Colonic mucosa (tissue), 4 donors: ENCODE results near the gene M1AP. TPM values are rescaled to one million over a fixed set of nuclear protein-coding genes. Genes with fewer than 3 reads are reported as not detected.
"Not testable (repeated sequence)": the region's sequence is repeated elsewhere in the genome, so short reads cannot be mapped to it uniquely, and the experiment has no call there.

Experiments used
- DNase-seq: peaks from one replicate; pipeline ENCODE4 v3.0.0-alpha.2; 2020
- H3K27ac ChIP-seq: fragments of 200-600 bp; one replicate; pipeline ENCODE4 v1.8.0; 2021
- H3K27me3 ChIP-seq: fragments of 200-600 bp; one replicate; pipeline ENCODE4 v1.8.0; 2021
- H3K36me3 ChIP-seq: fragments of 200-600 bp; one replicate; pipeline ENCODE4 v1.8.0; 2021
- H3K4me1 ChIP-seq: fragments of 200-600 bp; one replicate; pipeline ENCODE4 v1.8.0; 2021; ENCODE audit warnings: mild to moderate bottlenecking
- H3K4me3 ChIP-seq: fragments of 200-600 bp; one replicate; pipeline ENCODE4 v1.8.0; 2021
- H3K9ac ChIP-seq, 2 donors: one replicate each; pipeline ENCODE4 v1.7.0; 2013; ENCODE audit warnings: control low read depth in 2 of 2, low read depth in 2 of 2, low read length in 2 of 2
- H3K9me3 ChIP-seq: fragments of 200-600 bp; one replicate; pipeline ENCODE4 v1.8.0; 2021
- CTCF ChIP-seq: fragments of 200-600 bp; IDR thresholded peaks from one replicate; pipeline ENCODE4 v1.8.0; 2022; ENCODE audit warnings: antibody characterized with exemption, mild to moderate bottlenecking
- intact Hi-C: fragments of 100-400 bp; cut with DNase I; formaldehyde crosslinking; loops from one replicate; pipeline ENCODE4 v1.14.1; 2022
- total RNA-seq, 2 donors: library from RNA; stranded (reverse); fragmentation: NEBNext Ultra II Directional in 1 of 2; extraction: Animal tissue kit (Norgen Biotek cat#: 25700) in 1 of 2; gene quantifications; one replicate each; pipeline ENCODE4 v1.2.1, GENCODE V29; 2021
- donor health status: healthy.
- donor health status: DM: no; HTN: no; CAD: no.
- donor health status: DM: no; HTN: no; CAD: no.

Gene M1AP
- total RNA-seq, 2 donors from 2014 or later = 0.35 TPM; not detected in 1

- no peak for TF ChIP-seq CTCF
Measured at GRCh38 chr2:74646201-74646600, 1.9 kb downstream of the M1AP start.

GRCh38 chr2:74645344-74645743, 2.8 kb downstream of the M1AP start:
- Histone ChIP-seq H3K4me3 (no peak overlapping the region), H3K9me3 (no peaks in the 10 kb centered on the region), H3K4me1 (no peaks in the 10 kb centered on the region), H3K27ac (no peak overlapping the region), H3K27me3 (no peaks in the 10 kb centered on the region), H3K9ac (no peak overlapping the region), H3K36me3 (no peaks in the 10 kb centered on the region)
- TF ChIP-seq CTCF = no peak
- intact Hi-C loops = no loop called here
- DNase-seq = no peak

More at GRCh38 chr2:74646201-74646600, 1.9 kb downstream of the M1AP start:
- Histone ChIP-seq H3K4me3 (no peak overlapping the region), H3K27me3 (no peaks in the 10 kb centered on the region), H3K9ac (no peak overlapping the region), H3K9me3 (no peaks in the 10 kb centered on the region), H3K4me1 (no peaks in the 10 kb centered on the region), H3K36me3 (no peaks in the 10 kb centered on the region), H3K27ac (no peak overlapping the region)
- intact Hi-C loops = no loop called here
- DNase-seq = no peak

- H3K4me3 ChIP-seq = no peak overlapping the region
- DNase-seq = no peak
- no peak for TF ChIP-seq CTCF
- no peaks in the 10 kb centered on the region for H3K9me3 ChIP-seq
- no peak overlapping the region for H3K27ac ChIP-seq
- no peaks in the 10 kb centered on the region for H3K27me3 ChIP-seq
- no peak overlapping the region for H3K9ac ChIP-seq
- intact Hi-C loops = no loop called here
- no peaks in the 10 kb centered on the region for H3K4me1 ChIP-seq
- H3K36me3 ChIP-seq = no peaks in the 10 kb centered on the region
Measured at GRCh38 chr2:74639550-74639949, 8.6 kb downstream of the M1AP start.

GRCh38 chr2:74632939-74633312, 15.2 kb downstream of the M1AP start:
- intact Hi-C loops = no loop called here
- no peaks in the 10 kb centered on the region for H3K4me1 ChIP-seq
- no peaks in the 10 kb centered on the region for H3K9me3 ChIP-seq
- TF ChIP-seq CTCF = no peak
- DNase-seq = no peak
- H3K36me3 ChIP-seq = no peaks in the 10 kb centered on the region
- no peak overlapping the region for H3K9ac ChIP-seq
- H3K27me3 ChIP-seq = no peaks in the 10 kb centered on the region
- H3K27ac ChIP-seq = no peak overlapping the region
- H3K4me3 ChIP-seq = no peak overlapping the region

GRCh38 chr2:74632209-74632938, 15.8 kb downstream of the M1AP start:
- H3K4me1 ChIP-seq = no peaks in the 10 kb centered on the region

GRCh38 chr2:74630454-74630853, 17.7 kb downstream of the M1AP start:
- H3K9ac ChIP-seq, intact Hi-C loops, H3K4me1 ChIP-seq, H3K27me3 ChIP-seq, H3K9me3 ChIP-seq, H3K36me3 ChIP-seq, H3K27ac ChIP-seq, H3K4me3 ChIP-seq, DNase-seq: not testable (repeated sequence)

More at GRCh38 chr2:74632209-74632938, 15.8 kb downstream of the M1AP start:
- DNase-seq = no peak
- no peak overlapping the region for H3K9ac ChIP-seq
- intact Hi-C loops = no loop called here
- no peak overlapping the region for H3K27ac ChIP-seq
- H3K4me3 ChIP-seq = no peak overlapping the region
- TF ChIP-seq CTCF = no peak
- no peaks in the 10 kb centered on the region for H3K36me3 ChIP-seq
- H3K27me3 ChIP-seq = no peaks in the 10 kb centered on the region
- no peaks in the 10 kb centered on the region for H3K9me3 ChIP-seq
